ENCODE data around the gene PLCH1. TPM values are rescaled to one million over a fixed set of nuclear protein-coding genes. Genes with fewer than 3 reads are reported as not detected.

Gene PLCH1
- total RNA-seq, 1 experiment from 2014 or later, result 3.1 TPM

- H3K27me3 ChIP-seq (replicated peaks; ENCODE audit: insufficient read depth, low read depth, low read length, poor library complexity), result no peaks in the 10 kb centered on the region
- no peak for TF ChIP-seq CTCF (conservative IDR thresholded peaks at IDR 0.05; ENCODE audit: low read depth, low read length)
- TF ChIP-seq EZH2 (IDR thresholded peaks at IDR 0.05; ENCODE audit: borderline replicate concordance, low read depth, low read length, poor library complexity, severe bottlenecking), result no peak
- no TSS peak for BruUV-seq (replicated peaks)
- no peaks in the 10 kb centered on the region for H3K9me3 ChIP-seq (ENCODE audit: low read depth, low read length, poor library complexity, severe bottlenecking)
- H3K36me3 ChIP-seq (ENCODE audit: insufficient read depth, low read length, poor library complexity, severe bottlenecking), result no peaks in the 10 kb centered on the region
- H3K27ac ChIP-seq (ENCODE audit: low read depth, low read length, poor library complexity, severe bottlenecking), result no peak overlapping the region
- CTCF ChIA-PET, result interaction anchor here (0.6 kb wide), 3 partner anchors 15 to 118 kb away, joined by 3 read pairs; no protein-coding TSS in a partner anchor
- peaks cover 12% of the 10 kb centered on the region for H3K4me1 ChIP-seq (ENCODE audit: insufficient read depth, low read length, poor library complexity, severe bottlenecking)
- H3K4me3 ChIP-seq (ENCODE audit: low read depth, low read length, poor library complexity, severe bottlenecking), result no peak overlapping the region
- intact Hi-C loops (cut with micrococcal nuclease; ENCODE audit: unreplicated experiment), result no loop called here
- POLR2A ChIA-PET (ENCODE audit: low non-redundant PET), result no interaction called here
- no peak for DNase-seq (ENCODE audit: low spot score)
Observed at GRCh38 chr3:155387571-155387970, 357.3 kb downstream of the PLCH1 start.

DNA sequence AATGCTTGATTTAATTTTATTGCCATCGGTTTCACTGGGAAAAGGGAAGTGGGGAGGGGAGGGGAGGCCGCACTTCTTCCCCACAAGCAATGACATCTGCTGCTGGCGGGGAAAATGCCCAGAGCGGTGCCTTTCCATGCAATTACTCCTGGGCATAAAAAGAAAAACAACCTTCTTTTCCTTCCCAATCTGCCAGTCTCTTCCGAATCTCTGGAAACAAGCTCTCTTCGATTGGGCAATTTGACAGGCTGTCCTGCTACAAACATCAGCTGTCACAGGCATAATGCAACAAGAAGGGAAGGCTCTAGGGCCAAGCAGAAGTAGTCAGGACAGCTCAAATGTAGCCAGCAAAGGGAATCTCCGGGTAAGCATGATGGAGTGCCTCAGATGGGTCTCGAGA, 358.0 kb downstream of the PLCH1 start:
- POLR2A ChIA-PET (ENCODE audit: low non-redundant PET), result no interaction called here
- BruUV-seq (replicated peaks), result no TSS peak

GRCh38 chr3:155385896-155386625, 358.8 kb downstream of the PLCH1 start:
- no TSS peak for BruUV-seq (replicated peaks)
- H3K36me3 ChIP-seq (ENCODE audit: insufficient read depth, low read length, poor library complexity, severe bottlenecking), result no peaks in the 10 kb centered on the region
- POLR2A ChIA-PET (ENCODE audit: low non-redundant PET), result no interaction called here

More for the DNA sequence above, 358.0 kb downstream of the PLCH1 start:
- intact Hi-C loops (cut with micrococcal nuclease; ENCODE audit: unreplicated experiment), result no loop called here
- Histone ChIP-seq H3K36me3 (ENCODE audit: insufficient read depth, low read length, poor library complexity, severe bottlenecking) (no peaks in the 10 kb centered on the region), H3K27me3 (replicated peaks; ENCODE audit: insufficient read depth, low read depth, low read length, poor library complexity) (no peaks in the 10 kb centered on the region), H3K27ac (ENCODE audit: low read depth, low read length, poor library complexity, severe bottlenecking) (no peak overlapping the region), H3K4me1 (ENCODE audit: insufficient read depth, low read length, poor library complexity, severe bottlenecking) (peaks cover 11% of the 10 kb centered on the region), H3K9me3 (ENCODE audit: low read depth, low read length, poor library complexity, severe bottlenecking) (no peaks in the 10 kb centered on the region), H3K4me3 (ENCODE audit: low read depth, low read length, poor library complexity, severe bottlenecking) (no peak overlapping the region)
- TF ChIP-seq EZH2 (IDR thresholded peaks at IDR 0.05; ENCODE audit: borderline replicate concordance, low read depth, low read length, poor library complexity, severe bottlenecking) (no peak), CTCF (conservative IDR thresholded peaks at IDR 0.05; ENCODE audit: low read depth, low read length) (no peak)
- DNase-seq (ENCODE audit: low spot score), result no peak
- CTCF ChIA-PET, result interaction anchor here (0.6 kb wide), 1 partner anchor 14 kb away, joined by 3 read pairs; no protein-coding TSS in a partner anchor

More at GRCh38 chr3:155385896-155386625, 358.8 kb downstream of the PLCH1 start:
- DNase-seq (ENCODE audit: low spot score), result no peak
- no peak for TF ChIP-seq EZH2 (IDR thresholded peaks at IDR 0.05; ENCODE audit: borderline replicate concordance, low read depth, low read length, poor library complexity, severe bottlenecking)
- no peak for TF ChIP-seq CTCF (conservative IDR thresholded peaks at IDR 0.05; ENCODE audit: low read depth, low read length)
- no peaks in the 10 kb centered on the region for H3K9me3 ChIP-seq (ENCODE audit: low read depth, low read length, poor library complexity, severe bottlenecking)
- CTCF ChIA-PET, result interaction anchor here (1.6 kb wide), 1 partner anchor 316 kb away, joined by 4 read pairs; no protein-coding TSS in a partner anchor
- H3K27ac ChIP-seq (ENCODE audit: low read depth, low read length, poor library complexity, severe bottlenecking), result no peak overlapping the region
- H3K27me3 ChIP-seq (replicated peaks; ENCODE audit: insufficient read depth, low read depth, low read length, poor library complexity), result no peaks in the 10 kb centered on the region
- intact Hi-C loops (cut with micrococcal nuclease; ENCODE audit: unreplicated experiment), result no loop called here
- H3K4me1 ChIP-seq (ENCODE audit: insufficient read depth, low read length, poor library complexity, severe bottlenecking), result peaks cover 3% of the 10 kb centered on the region
- H3K4me3 ChIP-seq (ENCODE audit: low read depth, low read length, poor library complexity, severe bottlenecking), result no peak overlapping the region

All from A673 (cell line).